ENCODE measurements around the gene WDR64. TPM values are rescaled to one million over a fixed set of nuclear protein-coding genes. Genes with fewer than 3 reads are reported as not detected.

Gene WDR64
- total RNA-seq (under 1 TPM in 5 of 7 donors, not detected in 2; 0.15 to 0.67 (median 0.41) TPM), polyA plus RNA-seq (under 1 TPM; 0.10 to 0.22 TPM)
- long read RNA-seq, donor 1, partial matches to known transcripts: 0 of 1 reads
- long read RNA-seq, donor 1, other reads (novel, unspliced or antisense): 1 of 1 reads
- long read RNA-seq, donor 2: 0 reads
- long read RNA-seq, donor 3: 0 reads

DNA sequence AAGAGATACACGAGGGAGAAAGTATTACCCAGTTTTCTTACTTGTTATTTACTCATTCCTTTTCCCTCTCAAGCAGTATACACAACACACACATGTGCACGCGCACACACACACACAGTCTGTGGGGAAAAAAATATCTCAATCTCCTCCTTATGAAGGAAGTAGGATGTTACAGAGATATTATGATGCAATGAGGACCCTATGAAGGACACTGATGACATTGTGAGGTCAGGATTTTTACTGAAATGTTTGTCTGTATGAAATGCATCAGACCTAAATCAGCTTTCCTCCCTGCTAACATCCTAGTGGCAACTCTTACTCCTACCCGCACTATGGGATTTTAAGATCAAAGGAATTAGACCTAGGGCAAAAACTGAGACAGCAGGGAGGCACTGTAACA lies at the start of gene WDR64:
TSS of gene WDR64 (plus strand) at position 270 of the 400 bp plus-strand sequence. CDS start 204 bp downstream, outside the sequence.
- Histone ChIP-seq H3K9me3 (no peaks in the 10 kb centered on the region), H3K4me3 (no peak within 1 kb of the TSS), H3K27me3 (no peaks in the 10 kb centered on the region), H3K36me3 (no peaks in the 10 kb centered on the region), H3K27ac (no peak within 1 kb of the TSS), H3K4me1 (ENCODE audit: insufficient read depth) (peaks cover 5% of the 10 kb centered on the region)
- 93 to 97% (median 94%) methylated on average over 4 of the region's 4 CpGs for WGBS, 3 donors
- intact Hi-C loops (cut with DNase I): no loop called here
- no peak for DNase-seq
- TF ChIP-seq, protein P1, sequence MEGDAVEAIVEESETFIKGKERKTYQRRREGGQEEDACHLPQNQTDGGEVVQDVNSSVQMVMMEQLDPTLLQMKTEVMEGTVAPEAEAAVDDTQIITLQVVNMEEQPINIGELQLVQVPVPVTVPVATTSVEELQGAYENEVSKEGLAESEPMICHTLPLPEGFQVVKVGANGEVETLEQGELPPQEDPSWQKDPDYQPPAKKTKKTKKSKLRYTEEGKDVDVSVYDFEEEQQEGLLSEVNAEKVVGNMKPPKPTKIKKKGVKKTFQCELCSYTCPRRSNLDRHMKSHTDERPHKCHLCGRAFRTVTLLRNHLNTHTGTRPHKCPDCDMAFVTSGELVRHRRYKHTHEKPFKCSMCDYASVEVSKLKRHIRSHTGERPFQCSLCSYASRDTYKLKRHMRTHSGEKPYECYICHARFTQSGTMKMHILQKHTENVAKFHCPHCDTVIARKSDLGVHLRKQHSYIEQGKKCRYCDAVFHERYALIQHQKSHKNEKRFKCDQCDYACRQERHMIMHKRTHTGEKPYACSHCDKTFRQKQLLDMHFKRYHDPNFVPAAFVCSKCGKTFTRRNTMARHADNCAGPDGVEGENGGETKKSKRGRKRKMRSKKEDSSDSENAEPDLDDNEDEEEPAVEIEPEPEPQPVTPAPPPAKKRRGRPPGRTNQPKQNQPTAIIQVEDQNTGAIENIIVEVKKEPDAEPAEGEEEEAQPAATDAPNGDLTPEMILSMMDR (IDR thresholded peaks at IDR 0.05): no peak
- TF ChIP-seq POLR2A (IDR thresholded peaks at IDR 0.05): no peak
- TF ChIP-seq EP300 (IDR thresholded peaks at IDR 0.05): no peak

DNA sequence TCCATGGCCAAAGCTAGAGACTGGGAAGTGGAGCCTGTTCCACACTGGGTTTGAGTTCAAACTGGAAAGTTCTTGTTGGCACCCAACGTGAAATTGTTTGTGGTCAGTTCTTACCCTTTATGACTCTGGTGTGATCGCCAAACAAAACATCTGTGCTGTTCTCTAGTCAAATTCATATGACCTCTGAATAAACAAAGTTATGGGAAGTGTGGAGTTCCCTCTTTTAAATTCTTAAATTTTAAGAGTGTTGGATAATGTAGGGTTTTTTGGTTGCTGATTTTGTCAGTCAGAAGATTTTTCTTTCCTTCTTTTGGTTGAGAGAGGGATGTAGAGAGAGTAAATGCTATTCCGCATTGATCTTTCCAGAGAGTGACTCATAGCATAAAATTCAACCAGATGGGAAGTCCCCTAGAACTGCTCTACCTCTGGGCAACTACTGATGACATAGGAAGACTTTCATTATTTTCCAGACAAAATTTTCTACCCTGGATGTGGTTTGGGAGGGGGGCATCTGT lies 48.3 kb upstream of the WDR64 start:
- TF ChIP-seq EP300 (IDR thresholded peaks at IDR 0.05): no peak
- TF ChIP-seq, protein P1 (IDR thresholded peaks at IDR 0.05): no peak
- no peak for TF ChIP-seq POLR2A (IDR thresholded peaks at IDR 0.05)
- Histone ChIP-seq H3K36me3 (no peaks in the 10 kb centered on the region), H3K27ac (no peak overlapping the region), H3K9me3 (no peaks in the 10 kb centered on the region), H3K27me3 (no peaks in the 10 kb centered on the region), H3K4me3 (no peak overlapping the region), H3K4me1 (ENCODE audit: insufficient read depth) (no peaks in the 10 kb centered on the region)
- no peak for DNase-seq
- intact Hi-C loops (cut with DNase I): no loop called here
- WGBS, 3 donors: 52 to 59% (median 53%) methylated on average over 3 of the region's 3 CpGs

DNA sequence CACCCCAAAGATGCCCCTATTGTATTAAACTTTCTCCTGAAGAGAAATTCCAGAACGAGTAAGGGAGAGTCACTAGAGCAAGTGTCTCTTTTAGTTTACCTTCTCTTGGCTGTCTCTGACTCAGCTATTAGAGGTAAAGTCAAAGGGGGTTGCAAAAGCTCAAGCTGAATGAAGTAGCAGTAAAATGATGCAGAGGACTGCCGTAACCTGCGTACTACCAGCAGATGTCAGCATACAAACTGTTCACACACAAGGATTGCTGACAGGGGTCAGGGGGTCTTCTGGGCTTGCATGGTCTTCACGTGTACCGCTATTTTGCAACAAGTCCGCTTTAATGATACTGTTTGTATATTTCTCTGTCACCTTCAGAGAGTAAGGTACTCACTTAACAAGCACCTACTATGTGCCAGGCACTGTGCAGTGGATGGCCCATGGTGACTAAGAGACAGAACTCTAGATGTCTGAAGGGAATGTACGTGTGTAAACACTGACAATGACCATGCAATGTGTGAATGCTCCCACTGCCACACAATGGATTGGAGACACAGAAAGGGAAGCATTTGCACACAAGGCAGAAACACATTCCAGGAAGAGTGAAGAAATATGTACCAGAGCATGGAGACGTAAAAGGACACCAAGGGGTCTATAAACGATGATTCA lies 46.8 kb upstream of the WDR64 start:
- no peaks in the 10 kb centered on the region for H3K27me3 ChIP-seq
- no peak overlapping the region for H3K27ac ChIP-seq
- no peak for DNase-seq
- H3K9me3 ChIP-seq: no peaks in the 10 kb centered on the region
- peaks cover 3% of the 10 kb centered on the region for H3K4me1 ChIP-seq (ENCODE audit: insufficient read depth)
- intact Hi-C loops (cut with DNase I): no loop called here
- H3K36me3 ChIP-seq: no peaks in the 10 kb centered on the region
- 77 to 79% (median 78%) methylated on average over 9 of the region's 9 CpGs for WGBS, 3 donors
- no peak overlapping the region for H3K4me3 ChIP-seq
- TF ChIP-seq EP300 (IDR thresholded peaks at IDR 0.05): no peak
- no peak for TF ChIP-seq POLR2A (IDR thresholded peaks at IDR 0.05)
- TF ChIP-seq, protein P1 (IDR thresholded peaks at IDR 0.05): no peak

DNA sequence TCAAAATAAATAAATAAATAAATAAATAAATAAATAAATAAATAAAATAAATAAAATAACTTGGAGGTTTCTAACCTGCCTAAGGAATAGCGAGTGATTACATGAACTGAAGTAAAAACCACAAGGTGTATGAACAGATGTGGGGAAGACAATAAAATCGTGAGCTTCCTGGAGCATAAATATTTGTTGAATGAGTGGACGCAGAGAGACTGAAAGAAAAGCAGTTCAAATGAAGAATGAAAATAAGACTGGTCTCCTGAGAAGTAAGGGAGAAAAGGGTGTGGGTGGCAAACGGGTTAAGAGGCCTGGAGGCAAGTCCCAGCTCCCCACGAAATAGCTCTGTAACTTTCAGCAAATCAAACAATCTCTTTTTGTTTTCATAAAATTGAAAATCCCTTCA lies 45.5 kb upstream of the WDR64 start:
- TF ChIP-seq POLR2A (IDR thresholded peaks at IDR 0.05): no peak
- TF ChIP-seq EP300 (IDR thresholded peaks at IDR 0.05): no peak
- TF ChIP-seq, protein P1 (IDR thresholded peaks at IDR 0.05): no peak
- 68 to 72% (median 71%) methylated on average over 5 of the region's 5 CpGs for WGBS, 3 donors
- H3K9me3 ChIP-seq: no peaks in the 10 kb centered on the region
- no peak overlapping the region for H3K4me3 ChIP-seq
- H3K27ac ChIP-seq: no peak overlapping the region
- intact Hi-C loops (cut with DNase I): no loop called here
- H3K27me3 ChIP-seq: no peaks in the 10 kb centered on the region
- no peak for DNase-seq
- peaks cover 3% of the 10 kb centered on the region for H3K4me1 ChIP-seq (ENCODE audit: insufficient read depth)
- no peaks in the 10 kb centered on the region for H3K36me3 ChIP-seq

All from ovary (tissue), 10 donors.